ENCODE results near the gene NUDT3. TPM values are rescaled to one million over a fixed set of nuclear protein-coding genes. Genes with fewer than 3 reads are reported as not detected.

NUDT3 gene
- total and polyA plus RNA-seq, 9 of the 15 experiments (the other 6 are each of a cell fraction or from before 2014, with no cell fraction given), result 5.4 to 81.2 (median 56.4) TPM

GRCh38 chr6:34289137-34289536 is 103.3 kb downstream of the NUDT3 start:
- WGBS (ENCODE audit: insufficient coverage, low coverage, missing lambda C conversion rate), result 92% methylated on average over 11 of the region's 11 CpGs
- Histone ChIP-seq H3K4me1 (replicated peaks in 1 of 2; ENCODE audit: control insufficient read depth in 2 of 2, insufficient read depth in 2 of 2, low read length in 2 of 2) (peaks cover 3 to 21% of the 10 kb centered on the region in 2 experiments; a peak in 4 of 5 replicates), H2AFZ (ENCODE audit: low read depth, low read length) (no peak overlapping the region), H3K27ac (ENCODE audit: extremely low read depth, low read depth, low read length) (no peak overlapping the region), H3K79me2 (ENCODE audit: control insufficient read depth, insufficient read depth, low read length) (peaks cover 4% of the 10 kb centered on the region; the same call in 1 of the 3 replicates), H3K4me2 (ENCODE audit: insufficient read depth, low read length) (no peak overlapping the region), H3K9ac (ENCODE audit: insufficient read depth in 1 of 2, low read depth in 2 of 2, low read length in 2 of 2) (peak overlapping the region in 1 of 2 experiments; percentile 16; a peak in 1 of 4 replicates), H3K27me3 (ENCODE audit: control insufficient read depth in 2 of 2, insufficient read depth in 2 of 2, low read length in 2 of 2) (no peaks in the 10 kb centered on the region), H3K9me3 (replicated peaks; ENCODE audit: control insufficient read depth, insufficient read depth, low read depth, low read length) (no peaks in the 10 kb centered on the region), H3K4me3 (no peak overlapping the region), H3K36me3 (ENCODE audit: control insufficient read depth, insufficient read depth, low read length) (peaks cover 79% of the 10 kb centered on the region), H3K9me1 (ENCODE audit: control insufficient read depth, insufficient read depth, low read length) (no peaks in the 10 kb centered on the region), H4K20me1 (replicated peaks; ENCODE audit: control insufficient read depth, insufficient read depth, low read length) (no peaks in the 10 kb centered on the region)
- in situ Hi-C loops (cut with MboI) (no loop called here), intact Hi-C loops (cut with micrococcal nuclease) (no loop called here)
- no TSS peak for BruUV-seq (replicated peaks)
- ChIA-PET CTCF (ENCODE audit: low intra/inter-chr PET ratio) (no interaction called here), POLR2A (interaction anchor here (0.7 to 1.5 kb wide), 5 partner anchors 9 to 16 kb away, joined by 3 to 5 read pairs (median 3); no protein-coding TSS in a partner anchor)
- DNase-seq (ENCODE audit: extremely low read depth in 1 of 4, low spot score in 3 of 4) (no peak), FAIRE-seq (no peak), ATAC-seq (no peak)
- TF ChIP-seq ZZZ3 (IDR thresholded peaks at IDR 0.05) (no peak), MAZ (CRISPR knock-in tag; conservative IDR thresholded peaks at IDR 0.05 in 1 of 2, IDR thresholded peaks at IDR 0.05 in 1 of 2) (no peak), PHTF2 (CRISPR knock-in tag; IDR thresholded peaks at IDR 0.05) (no peak), USF1 (CRISPR knock-in tag; IDR thresholded peaks at IDR 0.05) (no peak), CCNT2 (IDR thresholded peaks at IDR 0.05; ENCODE audit: borderline replicate concordance, extremely low read depth, insufficient read length, low read depth, low read length) (no peak), CREB3 (tag; conservative IDR thresholded peaks at IDR 0.05; ENCODE audit: low read depth) (no peak), ZBTB5 (IDR thresholded peaks at IDR 0.05) (no peak), POLR2G (IDR thresholded peaks at IDR 0.05; ENCODE audit: low read depth, low read length) (0 out of 2 replicates have a peak, but pooled peaks have one; percentile 15), STAG1 (CRISPR knock-in tag; IDR thresholded peaks at IDR 0.05; ENCODE audit: borderline replicate concordance) (0 out of 2 replicates have a peak, but pooled peaks have one; percentile 9), ZNF449 (CRISPR knock-in tag; IDR thresholded peaks at IDR 0.05) (no peak), ZBTB7A (IDR thresholded peaks at IDR 0.05; ENCODE audit: borderline replicate concordance, control insufficient read depth, low read depth, low read length) (no peak), PCBP2 (IDR thresholded peaks at IDR 0.05; ENCODE audit: low read depth, low read length, poor library complexity, severe bottlenecking) (no peak)
